PC-9 (cell line): ENCODE data around the gene MYRIP. TPM values are rescaled to one million over a fixed set of nuclear protein-coding genes. Genes with fewer than 3 reads are reported as not detected.

Experiments used
- BruUV-seq: library from RNA; stranded (reverse); fragments of 400-500 nt; replicated peaks from 2 replicates; lab custom pipeline; 2021; lab: Mats Ljungman, UMichigan
- CTCF ChIA-PET: fragments of 300-600 bp; sonication (Branson Sonifier 250); formaldehyde crosslinking; loops from one replicate; lab custom pipeline; 2022; ENCODE audit warnings: antibody characterized with exemption; lab: Charles Lee
- POLR2A ChIA-PET: fragments of 300-600 bp; sonication (Branson Sonifier 250); formaldehyde crosslinking; loops from one replicate; lab custom pipeline; 2022; ENCODE audit warnings: antibody characterized with exemption; ENCODE audit not compliant: unreplicated experiment; lab: Charles Lee
- DNase-seq, 2 experiments: peaks; one replicate each; pipeline versions ENCODE4 v3.0.0 to v3.0.0-alpha.2; 2015 to 2022; ENCODE audit warnings: mixed read lengths in 1 of 2
- H2AFZ ChIP-seq: fragments of 200-600 bp; sonication (generic); 2 replicates; pipeline ENCODE4 v1.8.1; 2017; ENCODE audit warnings: antibody characterized with exemption
- H3F3A ChIP-seq: fragments of 200-600 bp; sonication (generic); 2 replicates; pipeline ENCODE4 v1.8.1; 2017; ENCODE audit warnings: antibody characterized with exemption, mild to moderate bottlenecking, low read depth; ENCODE audit not compliant: insufficient read depth
- H3K27ac ChIP-seq: fragments of 200-600 bp; sonication (generic); 2 replicates; pipeline ENCODE4 v1.6.1; 2016; ENCODE audit warnings: mixed run types
- H3K27me3 ChIP-seq: fragments of 200-600 bp; sonication (generic); 2 replicates; pipeline ENCODE4 v1.6.1; 2016; ENCODE audit warnings: low read depth, mixed run types; ENCODE audit not compliant: insufficient read depth
- H3K36me3 ChIP-seq: fragments of 200-600 bp; sonication (generic); 2 replicates; pipeline ENCODE4 v1.6.1; 2016; ENCODE audit warnings: low read depth, mixed run types
- H3K4me1 ChIP-seq: fragments of 200-600 bp; sonication (generic); replicated peaks from 2 replicates; pipeline ENCODE4 v1.6.1; 2016; ENCODE audit warnings: mixed run types; ENCODE audit not compliant: insufficient read depth
- H3K4me2 ChIP-seq: fragments of 200-600 bp; sonication (generic); 2 replicates; pipeline ENCODE4 v1.6.1; 2017; ENCODE audit warnings: mixed run types
- H3K4me3 ChIP-seq: fragments of 200-600 bp; sonication (generic); 2 replicates; pipeline ENCODE4 v1.6.1; 2016; ENCODE audit warnings: mixed run types
- H3K79me2 ChIP-seq: fragments of 200-600 bp; sonication (generic); 2 replicates; pipeline ENCODE4 v1.6.1; 2017; ENCODE audit warnings: low read depth, mixed run types
- H3K9me2 ChIP-seq: fragments of 200-600 bp; sonication (generic); 2 replicates; pipeline ENCODE4 v1.8.1; 2017; ENCODE audit warnings: mild to moderate bottlenecking; ENCODE audit not compliant: insufficient read depth
- H3K9me3 ChIP-seq: fragments of 200-600 bp; sonication (generic); 2 replicates; pipeline ENCODE4 v1.8.1; 2016; ENCODE audit warnings: low read depth; ENCODE audit not compliant: insufficient read depth
- H4K20me1 ChIP-seq: fragments of 200-600 bp; sonication (generic); 2 replicates; pipeline ENCODE4 v1.8.1; 2017; ENCODE audit not compliant: insufficient read depth
- CTCF ChIP-seq: fragments of 200-600 bp; sonication (generic); conservative IDR thresholded peaks from 2 replicates; pipeline ENCODE4 v1.6.1; 2017; ENCODE audit warnings: mixed run types, antibody characterized with exemption, mild to moderate bottlenecking, moderate library complexity
- EZH2 ChIP-seq: fragments of 200-600 bp; sonication (generic); IDR thresholded peaks from 2 replicates; pipeline ENCODE4 v1.8.0; 2017; ENCODE audit warnings: antibody characterized with exemption, low read depth
- intact Hi-C: fragments of 100-400 bp; cut with micrococcal nuclease; formaldehyde crosslinking; loops from one replicate; pipeline ENCODE4 v1.10.0; 2022; ENCODE audit not compliant: unreplicated experiment
- total RNA-seq: library from RNA; stranded (reverse); gene quantifications from 2 replicates; pipeline ENCODE4 v1.2.3, GENCODE V29; 2021

The MYRIP gene
- total RNA-seq, 1 experiment from 2014 or later = not detected

GRCh38 chr3:39779511-39780230, 29.7 kb upstream of the MYRIP start:
- BruUV-seq = no TSS peak
- H3K4me1 ChIP-seq = no peaks in the 10 kb centered on the region
- H3K9me2 ChIP-seq = no peaks in the 10 kb centered on the region
- intact Hi-C loops = no loop called here
- no peak overlapping the region for H3K27ac ChIP-seq
- no peak overlapping the region for H2AFZ ChIP-seq
- ChIA-PET POLR2A (no interaction called here), CTCF (no interaction called here)
- no peaks in the 10 kb centered on the region for H3F3A ChIP-seq
- no peak overlapping the region for H3K4me3 ChIP-seq
- no peaks in the 10 kb centered on the region for H3K79me2 ChIP-seq
- H3K4me2 ChIP-seq = no peak overlapping the region
- peaks cover 48% of the 10 kb centered on the region for H3K27me3 ChIP-seq
- no peak for DNase-seq
- no peaks in the 10 kb centered on the region for H3K9me3 ChIP-seq
- no peaks in the 10 kb centered on the region for H3K36me3 ChIP-seq
- TF ChIP-seq EZH2 = no peak
- no peak for TF ChIP-seq CTCF
- no peaks in the 10 kb centered on the region for H4K20me1 ChIP-seq

DNA sequence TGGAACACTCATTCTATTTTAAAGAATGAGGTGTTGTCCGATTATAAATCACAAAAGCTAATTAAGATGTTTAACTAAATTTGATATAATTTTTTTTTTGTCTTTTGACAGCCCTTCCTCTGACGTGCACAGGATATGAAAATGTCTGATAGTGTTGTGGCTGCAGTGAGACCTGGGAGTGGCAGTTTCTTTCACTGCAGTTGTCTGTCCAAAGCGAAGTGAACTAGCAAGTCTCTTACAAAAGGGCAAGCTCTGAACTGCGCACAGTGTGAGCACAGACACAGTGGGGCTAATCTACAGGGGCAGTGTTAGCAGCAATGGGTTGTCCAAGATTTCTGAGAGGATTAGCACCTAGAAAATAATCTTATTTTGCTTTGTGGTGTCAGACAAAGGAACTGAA, 29.1 kb upstream of the MYRIP start:
- Histone ChIP-seq H2AFZ (no peak overlapping the region), H4K20me1 (no peaks in the 10 kb centered on the region), H3K79me2 (no peaks in the 10 kb centered on the region), H3K4me2 (no peak overlapping the region), H3K36me3 (no peaks in the 10 kb centered on the region), H3K4me3 (no peak overlapping the region), H3K9me3 (no peaks in the 10 kb centered on the region), H3K27ac (no peak overlapping the region), H3K27me3 (peaks cover 48% of the 10 kb centered on the region), H3K4me1 (no peaks in the 10 kb centered on the region), H3F3A (no peaks in the 10 kb centered on the region), H3K9me2 (no peaks in the 10 kb centered on the region)
- no peak for DNase-seq
- no TSS peak for BruUV-seq
- TF ChIP-seq CTCF (no peak), EZH2 (no peak)
- intact Hi-C loops = no loop called here
- POLR2A ChIA-PET = no interaction called here
- CTCF ChIA-PET = no interaction called here

DNA sequence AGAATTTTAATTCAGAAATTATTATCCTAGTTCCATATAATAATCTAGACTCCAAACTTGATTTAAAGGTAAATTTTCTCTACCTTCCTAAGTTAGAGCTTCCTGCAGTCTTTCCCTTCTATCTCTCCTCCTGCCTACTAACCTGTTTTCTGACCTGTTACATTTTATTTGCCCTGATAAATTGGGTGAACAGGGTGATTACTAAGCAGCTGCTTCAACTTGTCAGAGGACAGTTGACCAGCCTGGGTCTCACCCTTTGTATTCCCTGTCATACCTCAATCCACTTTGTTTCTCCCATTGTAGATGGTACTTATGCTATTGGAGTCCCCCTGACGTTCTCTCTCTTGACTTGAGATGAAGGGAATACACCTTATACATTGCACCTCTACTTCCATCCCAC, 28.4 kb upstream of the MYRIP start:
- H3K27ac ChIP-seq = no peak overlapping the region
- H3K27me3 ChIP-seq = peaks cover 48% of the 10 kb centered on the region
- POLR2A ChIA-PET = no interaction called here
- no TSS peak for BruUV-seq
- H3K9me2 ChIP-seq = no peaks in the 10 kb centered on the region
- no peak for DNase-seq
- no peak overlapping the region for H3K4me2 ChIP-seq
- no peaks in the 10 kb centered on the region for H3K4me1 ChIP-seq
- no peaks in the 10 kb centered on the region for H3K79me2 ChIP-seq
- H3K9me3 ChIP-seq = no peaks in the 10 kb centered on the region
- TF ChIP-seq EZH2 (no peak), CTCF (no peak)
- no peak overlapping the region for H3K4me3 ChIP-seq
- CTCF ChIA-PET = no interaction called here
- no peaks in the 10 kb centered on the region for H4K20me1 ChIP-seq
- no peaks in the 10 kb centered on the region for H3K36me3 ChIP-seq
- H2AFZ ChIP-seq = no peak overlapping the region
- intact Hi-C loops = no loop called here
- no peaks in the 10 kb centered on the region for H3F3A ChIP-seq
